Activated CD8-positive, alpha-beta memory T cell treated with anti-CD3 and anti-CD28 coated beads, Interleukin-2, amount 10 ng/mL, durations not matched to agents 7 days and 5 days (primary cell): ENCODE results near the gene RPL27A. TPM values are rescaled to one million over a fixed set of nuclear protein-coding genes. Genes with fewer than 3 reads are reported as not detected.

Experiments
- total RNA-seq, 2 experiments: library from RNA; stranded (reverse); gene quantifications; one replicate each; pipeline ENCODE4 v1.2.3, GENCODE V29; 2021

The RPL27A gene
- total RNA-seq, 2 experiments from 2014 or later = 715 to 800 TPM

Other genes starting within 250 kb of the RPL27A start
- 1 to 10 TPM; 1.4 to 1.8 TPM for gene STK33, start 88.6 kb upstream of the RPL27A start, total RNA-seq
- 10 to 100 TPM; 32.1 to 42.4 TPM for gene TRIM66, start 127 bp upstream of the RPL27A start, total RNA-seq
- 10 to 100 TPM; 29.8 to 34.9 TPM for gene AKIP1, start 228.4 kb downstream of the RPL27A start, total RNA-seq